Endothelial cell of umbilical vein (primary cell): Measurements from ENCODE around the gene TOB1. TPM values are rescaled to one million over a fixed set of nuclear protein-coding genes. Genes with fewer than 3 reads are reported as not detected.

ENCODE experiments used
- BruUV-seq: library from RNA; stranded (reverse); fragments of 400-500 nt; replicated peaks from 2 replicates; lab custom pipeline; 2021; lab: Mats Ljungman, UMichigan
- CTCF ChIA-PET: fragments of 300-600, 350-600 bp; sonication (Branson Sonifier 250); formaldehyde crosslinking; loops from one replicate; lab custom pipeline; 2021; ENCODE audit warnings: antibody characterized with exemption, inconsistent platforms; lab: Charles Lee
- POLR2A ChIA-PET: fragments of 300-600, 350-600 bp; sonication (Branson Sonifier 250); formaldehyde crosslinking; loops from one replicate; lab custom pipeline; 2021; ENCODE audit warnings: antibody characterized with exemption, inconsistent platforms; lab: Charles Lee
- DNase-seq: peaks from one replicate; pipeline ENCODE4 v3.0.0-alpha.2; 2011; ENCODE audit warnings: low read depth, low spot score
- FAIRE-seq: peaks from 2 replicates; lab custom pipeline; 2011; peaks lifted over from hg19 to GRCh38; lab: Jason Lieb, UNC
- H2AFZ ChIP-seq: 2 replicates; pipeline ENCODE4 v1.6.0; 2012; ENCODE audit warnings: low read depth, low read length, control low read depth, inconsistent platforms
- H3K27ac ChIP-seq: 2 replicates; pipeline ENCODE4 v1.5.1; 2011; ENCODE audit warnings: low read depth, mild to moderate bottlenecking, control low read depth, low read length, moderate library complexity; ENCODE audit not compliant: insufficient read depth
- H3K27me3 ChIP-seq, 2 experiments: 2 replicates each; pipeline versions ENCODE4 v1.6.0 to v1.6.1; 2011; ENCODE audit warnings: low read length in 2 of 2, mixed read lengths in 1 of 2; ENCODE audit not compliant: control insufficient read depth in 2 of 2, insufficient read depth in 2 of 2
- H3K36me3 ChIP-seq, 2 experiments: 2 replicates in 1 of 2; 3 replicates in 1 of 2; pipeline ENCODE4 v1.5.1; 2011; ENCODE audit warnings: low read length in 2 of 2, mild to moderate bottlenecking in 1 of 2, moderate library complexity in 1 of 2; ENCODE audit not compliant: control insufficient read depth in 2 of 2, insufficient read depth in 2 of 2; ENCODE audit errors: extremely low read depth in 1 of 2
- H3K4me1 ChIP-seq: 3 replicates; pipeline ENCODE4 v1.5.1; 2011; ENCODE audit warnings: mild to moderate bottlenecking, low read length; ENCODE audit not compliant: control insufficient read depth, insufficient read depth; ENCODE audit errors: extremely low read depth
- H3K4me2 ChIP-seq: 2 replicates; pipeline ENCODE4 v1.6.1; 2011; ENCODE audit warnings: low read length, control low read depth, mixed read lengths; ENCODE audit not compliant: insufficient read depth
- H3K4me3 ChIP-seq, 3 experiments: fragments of 200-600 bp in 1 of 3; sonication (generic), shearing (Covaris generic) in 1 of 3; replicated peaks in 1 of 3; 2 replicates each; pipeline ENCODE4 v1.5.1; 2011 to 2016; ENCODE audit warnings: control low read depth in 3 of 3, low read length in 3 of 3, mild to moderate bottlenecking in 2 of 3, inconsistent platforms in 1 of 3, low read depth in 1 of 3, moderate library complexity in 1 of 3; ENCODE audit not compliant: insufficient read depth in 1 of 3
- H3K79me2 ChIP-seq: 2 replicates; pipeline ENCODE4 v1.6.0; 2012; ENCODE audit warnings: low read length, inconsistent platforms; ENCODE audit not compliant: control insufficient read depth, insufficient read depth
- H3K9ac ChIP-seq: replicated peaks from 2 replicates; pipeline ENCODE3; 2011; ENCODE audit warnings: low read length, control low read depth; ENCODE audit not compliant: insufficient read depth; ENCODE audit errors: extremely low read depth
- H3K9me1 ChIP-seq: replicated peaks from 3 replicates; pipeline ENCODE4 v1.6.0; 2011; ENCODE audit warnings: mild to moderate bottlenecking, low read length; ENCODE audit not compliant: control insufficient read depth, insufficient read depth; ENCODE audit errors: extremely low read depth
- H3K9me3 ChIP-seq: replicated peaks from 2 replicates; pipeline ENCODE4 v1.5.1; 2012; ENCODE audit warnings: low read length, inconsistent platforms; ENCODE audit not compliant: control insufficient read depth, insufficient read depth
- H4K20me1 ChIP-seq: replicated peaks from 2 replicates; pipeline ENCODE3; 2011; ENCODE audit warnings: mild to moderate bottlenecking, low read length; ENCODE audit not compliant: control insufficient read depth, insufficient read depth; ENCODE audit errors: extremely low read depth
- CTCF ChIP-seq, 2 donors: IDR thresholded peaks; 1 replicate in 1 of 2; 2 replicates in 1 of 2; pipeline ENCODE4 v1.5.1; 2011; ENCODE audit warnings: low read length in 2 of 2, mild to moderate bottlenecking in 2 of 2, moderate library complexity in 2 of 2, control low read depth in 1 of 2, inconsistent platforms in 1 of 2, low read depth in 1 of 2; ENCODE audit not compliant: insufficient read depth in 1 of 2; ENCODE audit errors: extremely low read depth in 1 of 2
- EZH2 ChIP-seq: IDR thresholded peaks from 2 replicates; pipeline ENCODE4 v1.6.1; 2012; ENCODE audit warnings: borderline replicate concordance, low read depth, mild to moderate bottlenecking, moderate library complexity, low read length, inconsistent platforms; ENCODE audit not compliant: severe bottlenecking
- FOS ChIP-seq: IDR thresholded peaks from 2 replicates; pipeline ENCODE4 v1.6.1; 2011; ENCODE audit warnings: mild to moderate bottlenecking, low read length, moderate library complexity, borderline replicate concordance; ENCODE audit not compliant: insufficient read depth
- GATA2 ChIP-seq: IDR thresholded peaks from 2 replicates; pipeline ENCODE4 v1.7.0; 2011; ENCODE audit warnings: low read depth, mild to moderate bottlenecking, moderate library complexity, mixed read lengths, low read length; ENCODE audit not compliant: insufficient read length, insufficient read depth
- JUN ChIP-seq: IDR thresholded peaks from 2 replicates; pipeline ENCODE4 v1.6.1; 2011; ENCODE audit warnings: borderline replicate concordance, low read depth; ENCODE audit not compliant: insufficient read length, insufficient read depth
- MAX ChIP-seq: IDR thresholded peaks from 2 replicates; pipeline ENCODE4 v1.6.1; 2011; ENCODE audit not compliant: insufficient read depth, insufficient read length
- MYC ChIP-seq: IDR thresholded peaks from one replicate; pipeline ENCODE4 v1.6.1; 2011; ENCODE audit warnings: mild to moderate bottlenecking, low read depth, low read length
- POLR2A ChIP-seq: IDR thresholded peaks from 2 replicates; pipeline ENCODE4 v1.6.1; 2012; ENCODE audit warnings: low read depth, mild to moderate bottlenecking, control low read depth, low read length
- POLR2AphosphoS5 ChIP-seq: IDR thresholded peaks from 2 replicates; pipeline ENCODE4 v1.6.1; 2012; ENCODE audit warnings: low read depth, mild to moderate bottlenecking, control low read depth, low read length, moderate library complexity; ENCODE audit not compliant: insufficient read depth
- dilution Hi-C: fragments of 300-500 bp; cut with MboI; formaldehyde crosslinking; loops from one replicate; pipeline ENCODE4 v1.15.0; 2019; ENCODE audit warnings: low sequenced_read_pairs; ENCODE audit not compliant: extremely low pct_ligation_motif_present
- intact Hi-C: fragments of 100-400 bp; cut with micrococcal nuclease; formaldehyde crosslinking; loops from one replicate; pipeline ENCODE4 v1.10.0; 2022
- polyA plus RNA-seq, 4 experiments: library from polyadenylated mRNA; depleted of rRNA in 3 of 4; stranded (reverse) in 3 of 4; unstranded in 1 of 4; fragments of >200 nt; gene quantifications; 2 replicates each; pipeline versions ENCODE4 v1.2.1 to v1.2.3, GENCODE V29; 2011 to 2012; ENCODE audit warnings: missing spikeins in 1 of 4
- total RNA-seq: library from RNA; stranded (reverse); gene quantifications from 2 replicates; pipeline ENCODE4 v1.2.3, GENCODE V29; 2021

The TOB1 gene
- total and polyA plus RNA-seq, 2 donors (not counting 3 experiments of a cell fraction or from before 2014, with no cell fraction given) = 3.3 to 12.9 TPM

DNA sequence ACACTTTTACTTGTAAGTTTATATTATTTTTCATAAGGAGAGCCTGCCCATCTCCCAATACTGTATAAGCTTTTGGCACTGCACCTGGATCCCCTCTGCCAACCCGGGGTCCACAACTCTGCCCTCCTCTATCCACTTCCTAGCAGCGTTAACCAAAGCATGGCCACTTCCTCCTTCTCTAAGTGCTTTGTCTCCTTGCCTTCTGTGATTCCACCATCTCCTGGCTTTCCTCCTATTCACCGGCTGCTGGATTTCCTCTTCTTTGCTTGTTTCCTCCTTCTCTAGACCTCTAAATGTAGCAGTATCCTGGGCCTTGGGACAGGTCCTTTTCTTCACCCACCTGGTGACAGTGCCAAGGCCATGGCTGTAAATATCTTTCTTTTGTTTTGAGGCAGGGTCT is 50.8 kb downstream of the TOB1 start:
- no peak for FAIRE-seq
- CTCF ChIA-PET = interaction anchor here (1.1 to 4.3 kb wide), 4 partner anchors 9 to 141 kb away, joined by 3 to 19 read pairs (median 6); no protein-coding TSS in a partner anchor
- H3K36me3 ChIP-seq = no peaks in the 10 kb centered on the region
- POLR2A ChIA-PET = no interaction called here
- no TSS peak for BruUV-seq
- H2AFZ ChIP-seq = no peak overlapping the region
- H3K4me3 ChIP-seq = no peak overlapping the region
- no peaks in the 10 kb centered on the region for H4K20me1 ChIP-seq
- H3K4me2 ChIP-seq = no peak overlapping the region
- no peak for TF ChIP-seq MYC
- no peak for TF ChIP-seq EZH2
- intact Hi-C loops = no loop called here
- H3K27me3 ChIP-seq = peaks cover 0 to 8% of the 10 kb centered on the region in 2 experiments
- no peak overlapping the region for H3K9ac ChIP-seq
- H3K4me1 ChIP-seq = no peaks in the 10 kb centered on the region
- dilution Hi-C loops = no loop called here
- H3K9me1 ChIP-seq = no peaks in the 10 kb centered on the region
- H3K79me2 ChIP-seq = no peaks in the 10 kb centered on the region
- DNase-seq = no peak
- H3K27ac ChIP-seq = no peak overlapping the region
- no peaks in the 10 kb centered on the region for H3K9me3 ChIP-seq

DNA sequence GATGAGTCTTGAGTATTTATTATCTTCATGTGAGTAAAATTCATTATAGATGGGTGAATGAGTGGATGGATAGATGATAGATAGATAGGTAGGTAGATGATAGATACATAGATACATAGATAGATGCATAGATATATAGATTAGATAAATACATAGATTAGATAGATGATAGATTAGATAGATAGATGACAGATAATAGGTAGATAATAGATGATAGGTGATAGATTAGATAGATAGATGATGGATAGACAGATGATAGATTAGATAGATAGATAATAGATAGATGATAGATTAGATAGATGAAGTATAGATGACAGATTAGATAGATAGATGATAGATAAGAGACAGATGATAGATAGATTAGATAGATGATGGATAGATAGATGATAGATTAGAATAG is 52.6 kb downstream of the TOB1 start:
- no peak for DNase-seq
- intact Hi-C loops = no loop called here
- FAIRE-seq = no peak
- Histone ChIP-seq H2AFZ (no peak overlapping the region), H3K9me1 (no peaks in the 10 kb centered on the region), H3K9me3 (no peaks in the 10 kb centered on the region), H3K4me3 (no peak overlapping the region), H3K27me3 (peaks cover 0 to 6% of the 10 kb centered on the region in 2 experiments), H3K36me3 (no peaks in the 10 kb centered on the region), H3K79me2 (no peaks in the 10 kb centered on the region), H3K4me1 (no peaks in the 10 kb centered on the region), H3K4me2 (no peak overlapping the region), H3K9ac (no peak overlapping the region), H3K27ac (no peak overlapping the region), H4K20me1 (no peaks in the 10 kb centered on the region)
- BruUV-seq = no TSS peak
- ChIA-PET CTCF (interaction anchor here (1.0 to 4.3 kb wide), 2 partner anchors 12 to 30 kb away, joined by 3 to 19 read pairs; no protein-coding TSS in a partner anchor), POLR2A (no interaction called here)
- TF ChIP-seq POLR2AphosphoS5 = no peak
- no peak for TF ChIP-seq EZH2
- no peak for TF ChIP-seq GATA2
- no peak for TF ChIP-seq JUN
- no peak for TF ChIP-seq POLR2A
- TF ChIP-seq MAX = no peak
- TF ChIP-seq MYC = no peak
- TF ChIP-seq CTCF (IDR thresholded peaks at IDR 0.05; ENCODE audit: extremely low read depth in 1 of 2, insufficient read depth in 1 of 2, low read depth in 1 of 2, low read length in 2 of 2) = no peak
- TF ChIP-seq FOS = no peak
- dilution Hi-C loops = no loop called here
